Subcutaneous abdominal adipose tissue (tissue), 5 donors: ENCODE measurements around the gene PDE1A.

Experiments used
- H3K27ac ChIP-seq: one replicate; pipeline ENCODE4 v1.7.0; 2013; ENCODE audit warnings: low read depth, mild to moderate bottlenecking, inconsistent platforms, low read length, moderate library complexity
- H3K27me3 ChIP-seq, 5 donors: one replicate each; pipeline ENCODE4 v1.7.0; 2013; ENCODE audit warnings: low read length in 5 of 5, inconsistent platforms in 1 of 5; ENCODE audit not compliant: control insufficient read depth in 5 of 5, insufficient read depth in 4 of 5
- H3K36me3 ChIP-seq, 5 donors: one replicate each; pipeline ENCODE4 v1.7.0; 2013; ENCODE audit warnings: low read length in 5 of 5; ENCODE audit not compliant: control insufficient read depth in 5 of 5, insufficient read depth in 5 of 5
- H3K4me1 ChIP-seq, 5 donors: one replicate each; pipeline ENCODE4 v1.7.0; 2013; ENCODE audit warnings: low read length in 5 of 5, mild to moderate bottlenecking in 3 of 5, moderate library complexity in 1 of 5; ENCODE audit not compliant: control insufficient read depth in 5 of 5, insufficient read depth in 5 of 5
- H3K4me3 ChIP-seq, 5 donors: one replicate each; pipeline ENCODE4 v1.7.0; 2013; ENCODE audit warnings: low read length in 5 of 5, low read depth in 1 of 5
- H3K9ac ChIP-seq, 5 donors: one replicate each; pipeline ENCODE4 v1.7.0; 2013; ENCODE audit warnings: low read length in 5 of 5, mild to moderate bottlenecking in 4 of 5, moderate library complexity in 3 of 5
- H3K9me3 ChIP-seq, 5 donors: one replicate each; pipeline ENCODE4 v1.7.0; 2013; ENCODE audit warnings: low read length in 5 of 5; ENCODE audit not compliant: control insufficient read depth in 5 of 5
- donor health status: healthy.
- donor health status: healthy.
- donor health status: healthy.
- donor health status: healthy.
- donor health status: healthy.

PDE1A gene

GRCh38 chr2:182444806-182445205, 18.0 kb upstream of the PDE1A start:
- Histone ChIP-seq H3K4me1 (peaks cover 0 to 3% (median 0%) of the 10 kb centered on the region in 5 donors), H3K36me3 (no peaks in the 10 kb centered on the region), H3K27ac (no peak overlapping the region), H3K9me3 (no peaks in the 10 kb centered on the region), H3K9ac (no peak overlapping the region), H3K4me3 (no peak overlapping the region), H3K27me3 (no peaks in the 10 kb centered on the region)

GRCh38 chr2:182444170-182444569, 17.3 kb upstream of the PDE1A start:
- Histone ChIP-seq H3K4me3 (no peak overlapping the region), H3K36me3 (no peaks in the 10 kb centered on the region), H3K27ac (no peak overlapping the region), H3K9me3 (no peaks in the 10 kb centered on the region), H3K27me3 (no peaks in the 10 kb centered on the region), H3K9ac (no peak overlapping the region), H3K4me1 (peaks cover 0 to 3% (median 0%) of the 10 kb centered on the region in 5 donors)

GRCh38 chr2:182436252-182436651, 9.4 kb upstream of the PDE1A start:
- no peaks in the 10 kb centered on the region for H3K4me1 ChIP-seq
- H3K9ac ChIP-seq = no peak overlapping the region
- no peak overlapping the region for H3K4me3 ChIP-seq
- no peaks in the 10 kb centered on the region for H3K36me3 ChIP-seq
- no peaks in the 10 kb centered on the region for H3K27me3 ChIP-seq
- no peaks in the 10 kb centered on the region for H3K9me3 ChIP-seq
- no peak overlapping the region for H3K27ac ChIP-seq

GRCh38 chr2:182435754-182436153, 8.9 kb upstream of the PDE1A start:
- Histone ChIP-seq H3K27me3 (no peaks in the 10 kb centered on the region), H3K4me1 (no peaks in the 10 kb centered on the region), H3K36me3 (no peaks in the 10 kb centered on the region), H3K9ac (no peak overlapping the region), H3K27ac (no peak overlapping the region), H3K4me3 (no peak overlapping the region), H3K9me3 (no peaks in the 10 kb centered on the region)

- no peaks in the 10 kb centered on the region for H3K9me3 ChIP-seq
- H3K27ac ChIP-seq = no peak overlapping the region
- H3K36me3 ChIP-seq = no peaks in the 10 kb centered on the region
- no peaks in the 10 kb centered on the region for H3K27me3 ChIP-seq
- peaks cover 0 to 5% (median 0%) of the 10 kb centered on the region in 5 donors for H3K4me1 ChIP-seq
- no peak overlapping the region for H3K9ac ChIP-seq
- no peak overlapping the region for H3K4me3 ChIP-seq
These were observed 5.2 kb upstream of the PDE1A start for GRCh38 chr2:182432051-182432450.

- no peak overlapping the region for H3K4me3 ChIP-seq
- H3K27ac ChIP-seq = no peak overlapping the region
- no peaks in the 10 kb centered on the region for H3K27me3 ChIP-seq
- H3K4me1 ChIP-seq = peaks cover 0 to 14% (median 10%) of the 10 kb centered on the region in 5 donors
- H3K9me3 ChIP-seq = no peaks in the 10 kb centered on the region
- H3K9ac ChIP-seq = no peak overlapping the region
- no peaks in the 10 kb centered on the region for H3K36me3 ChIP-seq
These were observed 1.6 kb upstream of the PDE1A start for GRCh38 chr2:182428476-182428875.

GRCh38 chr2:182426082-182426917, 536 bp downstream of the PDE1A start:
- H3K9ac ChIP-seq = peak overlapping the region; percentile 2 to 62 (median 46)
- no peak overlapping the region for H3K27ac ChIP-seq
- H3K4me1 ChIP-seq = peaks cover 0 to 14% (median 10%) of the 10 kb centered on the region in 5 donors
- H3K9me3 ChIP-seq = no peaks in the 10 kb centered on the region
- H3K4me3 ChIP-seq = peak overlapping the region; percentile 59 to 73 (median 65)
- no peaks in the 10 kb centered on the region for H3K27me3 ChIP-seq
- no peaks in the 10 kb centered on the region for H3K36me3 ChIP-seq

GRCh38 chr2:182422864-182423263, 4.0 kb downstream of the PDE1A start:
- H3K27ac ChIP-seq = no peak overlapping the region
- H3K36me3 ChIP-seq = no peaks in the 10 kb centered on the region
- H3K9ac ChIP-seq = no peak overlapping the region
- peaks cover 0 to 14% (median 10%) of the 10 kb centered on the region in 5 donors for H3K4me1 ChIP-seq
- H3K27me3 ChIP-seq = no peaks in the 10 kb centered on the region
- no peak overlapping the region for H3K4me3 ChIP-seq
- H3K9me3 ChIP-seq = no peaks in the 10 kb centered on the region

GRCh38 chr2:182420669-182421068, 6.2 kb downstream of the PDE1A start:
- H3K27me3 ChIP-seq = no peaks in the 10 kb centered on the region
- H3K36me3 ChIP-seq = no peaks in the 10 kb centered on the region
- no peak overlapping the region for H3K27ac ChIP-seq
- no peak overlapping the region for H3K4me3 ChIP-seq
- H3K9me3 ChIP-seq = no peaks in the 10 kb centered on the region
- no peak overlapping the region for H3K9ac ChIP-seq
- H3K4me1 ChIP-seq = peaks cover 0 to 8% (median 3%) of the 10 kb centered on the region in 5 donors

- Histone ChIP-seq H3K9me3 (no peaks in the 10 kb centered on the region), H3K9ac (no peak overlapping the region), H3K27ac (no peak overlapping the region), H3K36me3 (no peaks in the 10 kb centered on the region), H3K27me3 (no peaks in the 10 kb centered on the region), H3K4me3 (no peak overlapping the region), H3K4me1 (no peaks in the 10 kb centered on the region)
These were observed 10.0 kb downstream of the PDE1A start for GRCh38 chr2:182416861-182417260.
